Femur (tissue), 1 donor: Measurements from ENCODE around the gene PLCB1.
A peak's percentile ranks its signal among the peaks of the same experiment; 100 is the strongest.
"Not testable (repeated sequence)": the region's sequence is repeated elsewhere in the genome, so short reads cannot be mapped to it uniquely, and the experiment has no call there.

ENCODE experiments used
- DNase-seq: peaks from one replicate; pipeline ENCODE4 v3.0.0-alpha.2; 2017

Gene PLCB1

DNA sequence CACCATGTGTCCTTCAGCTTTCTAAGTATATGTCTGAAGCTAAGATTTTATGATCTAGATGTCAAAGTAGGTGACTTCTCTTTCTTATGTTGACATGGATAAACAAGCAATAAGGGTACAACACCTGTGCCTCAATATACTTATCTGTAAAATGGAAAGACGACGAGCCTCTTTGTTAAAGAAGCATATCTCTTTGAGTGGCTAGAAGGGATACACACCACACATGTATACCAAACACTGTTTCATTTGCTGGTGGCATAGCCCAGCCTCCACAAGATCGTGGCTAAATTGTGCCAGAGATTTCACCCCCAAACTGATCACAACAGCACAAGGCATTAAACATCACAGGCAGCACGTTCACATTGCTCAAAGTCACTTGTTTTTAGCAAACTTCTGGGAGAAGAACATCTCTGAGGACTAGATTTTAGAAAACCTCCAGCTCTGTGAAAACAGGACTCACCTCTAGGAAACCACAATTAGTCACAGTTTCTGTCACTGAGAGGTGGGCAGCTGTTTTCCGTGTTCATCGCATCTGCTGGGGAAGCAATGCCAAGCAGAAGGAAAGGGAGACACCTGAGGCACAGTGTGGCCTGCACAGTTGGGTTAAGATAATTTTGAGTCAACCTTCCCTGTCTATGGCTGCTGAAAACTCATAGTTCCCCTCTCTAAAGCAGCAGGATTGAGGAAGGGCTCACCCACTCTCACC, 673.8 kb downstream of the PLCB1 start:
- DNase-seq = no peak

DNA sequence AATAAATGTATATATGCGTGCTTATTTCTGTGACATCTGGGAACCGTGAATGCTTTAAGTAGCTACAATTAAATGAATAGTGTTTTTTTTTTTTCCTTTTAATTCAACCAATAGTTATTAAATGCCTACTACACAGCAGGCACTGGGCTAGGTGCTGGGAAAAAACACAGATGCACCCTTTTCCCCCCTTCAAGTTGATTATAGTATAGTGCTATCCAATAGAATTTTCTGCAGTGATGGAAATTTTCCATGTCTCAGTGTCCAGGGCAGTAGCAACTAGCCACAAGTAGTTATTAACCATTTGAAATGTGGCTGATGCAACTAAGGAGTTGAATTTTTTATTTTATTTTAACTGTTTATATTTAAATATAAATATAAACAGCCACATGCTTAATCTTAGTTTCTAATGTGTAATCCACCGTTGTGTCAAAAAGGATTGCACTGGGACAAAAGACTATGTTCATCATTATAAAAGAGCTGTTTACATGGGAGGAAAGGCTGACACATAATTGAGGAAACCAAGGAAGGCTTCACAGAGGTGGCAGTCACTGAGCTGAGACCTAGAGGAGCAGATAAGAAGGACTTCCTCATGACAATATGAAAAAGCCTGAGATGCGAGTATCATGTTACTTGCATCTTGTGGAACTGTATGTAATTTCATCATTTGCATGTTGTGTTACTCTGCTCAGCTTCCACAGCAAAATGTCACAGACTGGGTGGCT, 675.6 kb downstream of the PLCB1 start:
- no peak for DNase-seq

DNA sequence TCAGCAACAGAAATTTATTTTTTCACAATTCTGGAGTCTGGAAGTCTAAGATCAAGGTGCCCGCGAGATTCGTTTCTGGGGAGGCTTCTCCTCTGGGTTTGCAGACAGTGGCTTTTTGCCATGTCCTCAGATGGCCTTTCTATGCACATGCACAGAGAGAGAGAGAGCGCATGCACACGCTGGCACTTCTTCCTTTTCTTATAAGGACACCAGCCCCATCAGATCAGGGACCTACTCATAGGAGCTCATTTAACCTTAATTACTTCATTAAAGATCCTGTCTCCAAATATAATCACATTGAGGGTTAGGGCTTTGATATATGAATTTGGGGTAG, 676.1 kb downstream of the PLCB1 start:
- no peak for DNase-seq

DNA sequence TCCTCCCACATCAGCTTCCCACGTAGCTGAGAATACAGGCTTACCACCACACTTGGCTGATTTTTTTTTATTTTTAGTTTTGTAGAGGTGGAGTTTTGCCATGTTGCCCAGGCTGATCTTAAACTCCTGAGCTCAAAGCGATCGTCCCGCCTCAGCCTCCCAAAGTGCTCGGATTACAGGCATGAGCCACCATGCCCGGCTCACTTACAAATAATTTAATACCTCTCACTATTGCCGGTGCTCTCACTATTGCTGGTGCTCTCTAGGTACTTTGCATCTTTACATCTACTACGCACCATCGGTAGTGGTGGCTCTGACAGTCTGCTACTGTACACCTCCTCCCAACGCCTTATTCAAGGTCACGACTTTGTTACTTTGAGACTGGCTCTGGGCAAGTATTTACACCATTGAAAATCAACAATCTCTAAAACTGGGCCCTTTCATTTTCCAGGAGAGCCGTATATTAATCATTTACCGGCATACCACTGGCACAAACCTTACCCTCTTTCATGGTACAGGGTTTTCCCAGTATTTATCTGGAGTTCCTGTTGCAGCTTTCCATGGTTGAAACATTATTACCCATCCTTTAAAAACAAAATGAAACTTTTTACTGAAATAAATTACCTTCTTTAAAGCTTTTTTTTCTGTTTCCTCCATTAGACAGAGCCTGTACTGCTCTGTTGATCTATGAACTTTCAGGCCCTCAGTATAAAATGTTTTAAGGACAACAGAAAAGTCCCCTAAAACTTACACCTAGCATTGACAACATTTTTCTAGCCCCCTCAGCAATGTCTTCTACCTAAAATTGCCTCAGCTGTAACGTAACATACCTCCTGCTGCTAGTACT, 677.3 kb downstream of the PLCB1 start:
- no peak for DNase-seq

DNA sequence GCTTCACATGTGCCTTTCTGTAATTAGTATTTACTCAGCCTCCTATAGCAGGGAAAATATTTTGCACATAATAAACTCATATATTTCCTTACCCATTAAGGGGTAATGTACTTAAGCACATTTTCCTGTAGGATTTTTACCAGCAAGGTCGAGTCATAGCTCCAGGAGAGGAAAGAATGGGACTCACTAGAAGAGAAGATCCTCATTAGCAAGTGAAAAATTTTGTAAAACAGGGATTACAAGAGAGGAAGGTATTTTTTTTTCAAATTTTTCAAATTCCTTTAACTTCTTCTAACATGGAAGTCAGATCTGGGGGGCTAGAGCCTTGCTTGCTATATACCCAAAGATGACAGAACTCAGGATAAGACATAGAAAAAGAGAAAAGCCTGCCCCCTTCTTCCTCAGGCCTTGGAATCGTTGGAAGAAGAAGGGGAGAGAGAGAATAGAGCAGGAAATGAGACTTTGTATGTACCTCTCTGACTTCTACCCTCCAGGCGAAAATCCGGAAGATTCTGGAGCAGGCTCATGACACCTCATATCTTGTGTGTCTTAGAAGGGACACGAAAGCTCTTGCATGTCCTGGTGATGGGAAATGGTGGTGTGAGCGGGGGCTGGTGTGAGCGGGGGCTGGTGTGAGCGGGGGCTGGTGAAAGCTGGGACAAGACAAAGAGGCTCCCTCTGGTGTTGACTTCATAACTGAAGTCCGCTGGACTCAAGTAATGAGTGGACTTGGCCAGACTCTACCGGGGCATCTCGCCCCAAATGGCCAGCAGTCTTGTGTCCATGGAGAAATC, 679.9 kb downstream of the PLCB1 start:
- no peak for DNase-seq

DNA sequence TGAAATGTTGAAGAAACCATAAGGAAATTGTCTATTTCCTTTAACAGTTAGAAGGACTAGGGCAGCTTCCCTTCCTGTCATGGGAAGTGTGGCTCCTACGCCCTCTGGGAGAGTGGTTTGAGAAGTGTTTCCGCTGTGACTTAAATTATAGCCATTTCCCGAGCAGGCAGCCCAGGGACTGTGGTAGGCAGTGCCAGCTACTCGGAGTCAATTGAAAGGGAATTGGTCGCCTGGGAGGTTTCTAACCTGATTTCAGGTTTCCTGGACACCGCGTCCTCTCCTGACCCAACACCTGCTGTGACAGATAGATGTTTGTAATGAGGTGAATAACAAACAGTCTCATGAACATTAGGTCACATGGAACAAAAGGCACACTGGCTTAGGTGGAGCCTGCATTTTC, 680.8 kb downstream of the PLCB1 start:
- peak; percentile 56 for DNase-seq

DNA sequence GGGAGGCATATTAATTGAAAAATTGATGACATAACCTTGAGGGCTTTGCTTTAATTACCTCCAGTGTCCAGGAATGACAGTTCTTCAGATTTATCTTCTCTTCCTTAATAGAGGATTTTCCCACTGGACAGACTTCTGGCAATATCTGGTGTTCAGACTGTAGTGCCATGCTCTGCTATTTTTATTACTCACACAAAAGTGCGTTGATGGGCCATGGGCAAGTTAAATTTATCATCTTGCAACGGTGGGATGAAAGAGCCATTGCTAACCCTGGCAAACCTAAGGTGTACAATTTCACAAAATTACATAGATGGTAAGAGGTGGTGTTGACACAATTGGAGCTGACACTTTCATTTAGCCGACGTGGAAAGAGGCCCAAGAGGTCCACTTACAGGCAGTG, 683.1 kb downstream of the PLCB1 start:
- DNase-seq = no peak

DNA sequence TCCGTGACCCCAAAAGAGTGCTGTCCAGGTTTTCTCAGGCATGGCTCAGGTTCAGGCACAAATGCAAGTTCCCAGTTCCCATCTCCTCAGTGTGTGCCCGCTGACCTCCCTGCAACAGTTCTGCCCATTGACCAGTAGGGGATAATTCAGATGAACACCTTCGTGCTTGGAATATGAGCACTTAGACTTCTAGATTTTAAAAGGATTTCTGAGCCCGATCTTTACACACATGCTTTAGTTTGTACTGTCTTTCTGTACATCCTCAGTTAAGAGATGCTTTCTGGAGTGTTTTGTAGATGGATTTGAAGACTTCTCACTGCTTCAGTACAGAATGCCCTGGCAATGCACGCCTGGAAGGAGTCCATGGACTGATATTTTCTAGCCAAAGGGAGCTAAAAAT, 697.2 kb downstream of the PLCB1 start:
- no peak for DNase-seq

DNA sequence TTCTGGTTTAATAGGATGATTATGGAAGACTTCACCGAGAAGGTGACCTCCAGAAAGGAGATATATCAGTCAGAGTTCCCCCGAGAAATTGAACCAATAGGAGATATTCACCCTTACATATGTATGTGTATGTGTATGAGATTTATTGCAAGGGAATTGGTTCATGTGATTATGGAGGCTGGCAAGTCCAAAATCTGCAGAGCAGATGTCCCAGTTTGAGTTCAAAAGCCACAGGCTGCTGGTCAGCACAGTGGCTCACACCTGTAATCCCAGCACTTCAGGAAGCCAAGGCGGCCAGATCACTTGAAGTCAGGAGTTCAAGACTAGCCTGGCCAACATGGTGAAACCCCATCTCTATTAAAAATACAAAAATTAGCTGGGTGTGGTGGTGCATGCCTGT, 702.2 kb downstream of the PLCB1 start:
- not testable (repeated sequence) for DNase-seq

DNA sequence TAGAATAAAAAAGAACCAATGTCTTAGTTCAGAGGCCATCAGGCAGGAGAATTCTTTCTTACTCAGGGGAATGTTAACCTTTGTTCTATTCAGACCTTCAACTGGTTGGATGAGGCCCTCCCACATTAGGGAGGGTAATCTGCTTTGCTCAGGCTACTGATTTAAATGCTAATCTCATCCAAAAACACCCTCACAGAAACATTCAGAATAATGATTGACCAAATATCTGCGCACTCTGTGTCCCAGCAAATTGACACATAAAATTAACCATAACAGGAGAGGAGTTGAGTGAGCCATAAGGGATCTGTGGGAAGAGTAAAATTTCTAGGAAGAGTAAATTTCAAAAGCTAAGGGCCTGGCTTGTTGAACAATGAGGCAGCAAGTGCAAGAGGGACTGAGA, 702.8 kb downstream of the PLCB1 start:
- DNase-seq = no peak

DNA sequence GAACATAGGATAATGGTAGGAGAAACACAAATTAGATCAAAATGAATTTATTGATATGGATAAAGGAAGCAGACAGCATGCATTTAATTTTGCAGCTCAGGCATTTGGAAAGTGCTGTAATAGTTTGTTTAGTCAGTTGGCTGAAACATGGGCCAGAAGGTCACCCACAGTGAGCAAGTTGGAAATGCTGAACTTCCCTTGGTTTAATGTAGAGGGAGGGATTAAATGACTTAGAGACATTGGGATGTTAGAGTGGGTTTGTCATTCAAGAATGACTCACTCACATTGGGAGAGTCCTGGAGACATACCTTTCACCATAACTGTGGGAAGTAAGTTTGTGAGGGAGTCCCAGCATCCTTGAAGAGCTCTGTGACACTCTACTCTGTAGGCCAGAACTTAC, 705.3 kb downstream of the PLCB1 start:
- no peak for DNase-seq

DNA sequence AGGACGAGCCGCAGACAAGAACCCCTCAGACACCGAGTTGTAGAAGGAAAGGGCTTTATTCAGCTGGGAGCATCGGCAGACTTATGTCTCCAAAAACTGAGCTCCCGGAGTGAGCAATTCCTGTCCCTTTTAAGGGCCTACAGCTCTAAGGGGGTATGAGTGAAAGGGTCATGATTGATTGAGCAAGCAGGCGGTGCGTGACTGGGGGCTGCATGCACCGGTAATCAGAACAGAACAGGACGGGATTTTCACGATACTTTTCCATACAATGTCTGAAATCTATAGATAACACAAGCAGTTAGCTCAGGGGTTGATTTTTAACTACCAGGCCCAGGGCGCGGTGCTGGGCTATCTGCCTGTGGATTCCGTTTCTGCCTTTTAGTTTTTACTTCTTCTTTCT, 710.5 kb downstream of the PLCB1 start:
- DNase-seq = no peak

DNA sequence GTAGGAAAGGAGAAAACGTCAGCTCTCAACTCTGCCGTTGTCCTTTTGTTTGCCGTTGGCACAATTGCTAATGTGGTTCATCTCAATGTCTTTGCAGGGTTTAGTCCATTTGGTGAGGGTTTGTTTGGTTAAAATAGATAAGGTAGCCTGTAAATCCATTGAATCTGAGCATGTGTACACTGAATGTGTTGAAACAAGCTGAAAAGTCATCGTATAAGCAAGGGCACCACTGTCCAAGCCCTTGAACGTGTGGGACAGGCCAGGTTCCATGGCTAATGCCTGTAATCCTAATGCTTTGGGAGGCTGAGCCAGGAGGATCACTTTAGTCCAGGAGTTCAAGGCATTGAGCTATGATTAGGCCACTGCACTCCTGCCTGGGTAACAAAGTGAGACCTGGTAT, 712.1 kb downstream of the PLCB1 start:
- no peak for DNase-seq

DNA sequence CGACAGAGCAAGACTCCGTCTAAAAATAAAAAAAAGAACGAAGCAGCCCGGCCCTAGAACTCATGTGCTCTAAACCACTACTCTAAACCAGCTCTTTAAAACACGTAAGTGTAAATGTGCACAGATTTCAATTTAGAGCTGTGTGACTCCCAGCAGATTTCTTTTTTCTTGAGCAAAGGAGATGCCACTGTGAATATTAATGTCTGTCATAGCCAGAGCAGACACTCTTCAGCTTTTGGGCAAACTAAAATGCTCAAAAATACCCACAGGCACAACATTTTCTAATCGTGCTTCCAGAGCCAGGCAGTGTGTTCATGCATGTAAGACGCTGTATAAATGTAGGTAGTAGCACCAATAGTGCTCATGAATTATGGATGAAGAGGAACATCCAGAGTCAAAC, 717.9 kb downstream of the PLCB1 start:
- no peak for DNase-seq

DNA sequence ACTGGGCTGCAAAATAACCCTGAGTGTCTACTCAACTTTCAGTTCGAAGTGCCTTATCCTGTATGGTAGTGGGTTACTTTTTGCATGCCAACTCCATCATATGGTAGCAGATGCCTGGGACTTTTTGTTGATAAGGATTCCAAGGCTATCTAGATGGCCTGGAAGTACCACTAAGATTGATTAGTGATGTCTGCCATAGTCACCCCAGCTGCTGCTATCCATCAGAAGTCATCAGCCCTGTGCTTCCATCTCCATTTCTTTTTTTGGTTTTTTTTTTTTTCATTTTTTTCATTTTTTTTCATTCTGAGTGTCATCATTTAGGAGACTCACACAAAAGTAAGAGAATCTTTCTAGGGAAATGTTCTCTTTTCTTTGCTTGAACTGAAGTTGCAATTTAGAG, 719.4 kb downstream of the PLCB1 start:
- no peak for DNase-seq

DNA sequence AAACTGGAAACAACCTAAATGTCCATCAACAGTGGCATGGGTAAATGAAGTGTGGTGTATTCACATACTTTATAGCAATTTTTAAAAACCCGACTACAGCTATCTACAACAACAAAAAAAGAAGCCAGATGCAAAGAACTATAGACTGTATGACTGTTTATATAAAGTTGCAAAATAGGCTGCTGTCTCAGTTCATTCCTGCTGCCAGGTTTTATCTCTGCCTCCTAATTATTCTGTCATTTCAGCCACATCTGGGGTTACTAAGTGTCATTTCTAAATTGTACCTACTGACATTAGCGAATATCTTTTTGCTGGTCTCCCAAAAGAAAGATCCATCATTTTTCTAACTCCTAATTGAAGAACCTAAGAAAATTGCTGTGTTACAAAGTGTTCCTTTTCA, 719.9 kb downstream of the PLCB1 start:
- not testable (repeated sequence) for DNase-seq

DNA sequence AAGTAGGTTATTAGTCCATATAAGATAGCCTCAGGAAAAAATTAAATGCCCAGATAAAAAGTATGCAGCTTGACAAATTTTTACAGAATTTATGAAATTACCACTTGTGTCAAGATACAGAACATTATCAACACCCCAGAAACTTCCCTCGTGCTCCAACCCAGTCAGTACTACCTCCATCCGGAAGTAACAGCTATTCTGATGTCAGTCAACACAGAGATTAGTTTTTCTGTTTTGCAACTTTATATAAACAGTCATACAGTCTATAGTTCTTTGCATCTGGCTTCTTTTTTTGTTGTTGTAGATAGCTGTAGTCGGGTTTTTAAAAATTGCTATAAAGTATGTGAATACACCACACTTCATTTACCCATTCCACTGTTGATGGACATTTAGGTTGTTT, 721.1 kb downstream of the PLCB1 start:
- not testable (repeated sequence) for DNase-seq

DNA sequence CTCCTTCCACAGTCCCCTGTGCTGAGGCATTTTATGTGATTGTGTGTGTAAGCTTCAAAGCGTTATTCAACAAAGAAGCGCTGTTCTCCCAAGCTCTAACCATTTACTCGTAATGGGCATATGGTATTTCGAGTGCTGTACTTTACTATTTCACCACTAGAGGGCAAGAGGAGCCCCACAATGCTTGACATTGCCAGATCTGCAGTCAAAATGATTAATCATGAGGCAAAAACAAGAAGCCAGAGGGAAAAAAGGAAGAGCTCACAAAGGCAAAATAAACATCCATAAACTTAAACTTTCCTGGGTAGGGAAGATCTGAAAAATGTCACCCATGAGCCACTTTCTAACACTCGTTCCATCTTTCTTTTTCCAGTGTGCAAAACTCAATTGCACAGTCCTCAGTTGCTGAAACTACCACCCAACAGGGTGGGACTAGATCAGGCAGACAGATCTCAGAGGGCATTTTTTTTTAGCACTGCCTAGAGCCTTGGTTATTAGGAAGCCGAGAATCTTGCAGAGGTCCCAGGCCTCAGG, 721.8 kb downstream of the PLCB1 start:
- DNase-seq = peak; percentile 32

DNA sequence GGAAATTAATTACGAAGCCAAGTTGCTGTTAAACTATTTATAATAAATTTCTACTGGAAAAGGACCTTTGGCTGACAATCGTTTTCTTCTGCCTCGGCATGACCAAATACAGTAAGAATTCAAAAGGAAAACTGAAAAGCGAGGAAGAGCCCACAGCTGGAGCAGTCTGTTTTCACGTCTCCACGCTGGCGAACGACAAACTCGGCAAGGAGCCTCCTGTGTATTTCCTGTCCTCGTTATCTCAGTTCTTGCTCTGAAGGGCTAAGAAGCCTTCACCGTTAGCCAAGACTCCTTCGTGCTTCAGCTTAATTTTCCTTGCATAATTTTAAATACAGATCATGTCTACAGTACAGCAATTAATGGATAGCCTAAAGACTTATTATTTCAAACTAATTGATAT, 722.5 kb downstream of the PLCB1 start:
- DNase-seq = peak; percentile 62

DNA sequence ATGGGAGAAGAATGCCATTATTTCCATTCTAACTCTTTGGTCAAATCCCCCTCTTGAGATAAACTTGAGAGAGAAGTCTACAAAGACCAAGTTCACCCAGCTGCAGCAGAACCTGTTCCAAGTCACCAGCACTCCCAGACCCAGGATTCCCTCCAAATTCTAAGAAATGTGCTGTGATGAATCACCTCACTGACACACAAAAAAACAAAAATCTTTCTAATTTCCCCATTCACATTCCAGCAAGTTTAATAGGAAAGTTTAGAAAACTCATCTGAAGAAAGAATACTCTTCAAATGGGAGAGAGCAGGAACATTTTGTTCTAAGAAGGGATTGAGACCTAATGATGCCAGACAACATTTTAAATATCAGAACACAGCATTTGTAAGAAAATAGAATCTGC, 723.2 kb downstream of the PLCB1 start:
- peak; percentile 22 for DNase-seq

DNA sequence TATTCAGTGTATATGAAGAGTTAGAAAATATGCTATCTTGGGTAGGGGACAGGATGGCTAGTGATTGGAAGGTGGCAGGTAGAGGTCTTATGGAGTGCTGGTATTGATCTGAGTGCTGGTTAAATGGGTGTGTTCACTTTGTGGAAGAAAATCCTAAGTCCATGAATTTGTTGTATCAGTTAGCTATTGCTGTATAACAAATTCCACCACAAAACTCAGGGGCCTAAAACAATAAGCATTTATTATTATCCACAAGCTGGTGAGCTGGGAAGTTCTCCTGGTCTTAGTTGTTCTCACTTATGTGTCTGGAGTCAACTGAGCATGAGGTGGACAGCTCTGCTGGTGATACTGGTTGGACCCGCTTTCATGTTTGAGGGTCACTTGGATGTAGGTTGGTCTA, 724.6 kb downstream of the PLCB1 start:
- no peak for DNase-seq

DNA sequence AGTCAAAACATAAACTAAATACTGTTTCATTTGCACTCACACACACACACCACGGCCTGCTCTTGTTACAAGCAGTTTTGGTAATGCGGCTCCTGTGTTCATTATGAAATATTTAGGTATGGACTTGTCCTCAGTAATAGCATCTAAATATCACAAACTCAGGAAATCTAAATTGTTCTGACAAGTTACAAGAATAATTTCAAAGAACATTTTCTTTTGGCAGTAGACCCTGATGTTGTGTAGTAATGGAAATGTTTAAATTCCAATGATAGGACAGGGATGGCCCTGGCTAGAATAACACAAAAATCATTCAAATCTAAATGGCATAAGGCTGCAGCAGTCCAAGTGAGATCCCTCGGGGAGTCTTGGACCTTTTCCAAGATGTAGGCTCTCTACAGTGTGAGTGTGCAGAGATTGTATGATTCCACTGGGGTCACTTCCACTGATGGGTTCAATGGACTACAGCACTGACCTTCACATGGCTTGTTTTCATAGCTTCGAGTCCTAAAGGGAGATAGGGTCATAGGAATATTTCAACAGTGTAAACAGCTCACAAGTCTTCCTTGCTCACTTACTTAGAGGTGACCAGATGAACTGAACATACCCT, 726.2 kb downstream of the PLCB1 start:
- peak; percentile 25 for DNase-seq
